ENCODE data around the gene RIMS1.

The RIMS1 gene, protein sequence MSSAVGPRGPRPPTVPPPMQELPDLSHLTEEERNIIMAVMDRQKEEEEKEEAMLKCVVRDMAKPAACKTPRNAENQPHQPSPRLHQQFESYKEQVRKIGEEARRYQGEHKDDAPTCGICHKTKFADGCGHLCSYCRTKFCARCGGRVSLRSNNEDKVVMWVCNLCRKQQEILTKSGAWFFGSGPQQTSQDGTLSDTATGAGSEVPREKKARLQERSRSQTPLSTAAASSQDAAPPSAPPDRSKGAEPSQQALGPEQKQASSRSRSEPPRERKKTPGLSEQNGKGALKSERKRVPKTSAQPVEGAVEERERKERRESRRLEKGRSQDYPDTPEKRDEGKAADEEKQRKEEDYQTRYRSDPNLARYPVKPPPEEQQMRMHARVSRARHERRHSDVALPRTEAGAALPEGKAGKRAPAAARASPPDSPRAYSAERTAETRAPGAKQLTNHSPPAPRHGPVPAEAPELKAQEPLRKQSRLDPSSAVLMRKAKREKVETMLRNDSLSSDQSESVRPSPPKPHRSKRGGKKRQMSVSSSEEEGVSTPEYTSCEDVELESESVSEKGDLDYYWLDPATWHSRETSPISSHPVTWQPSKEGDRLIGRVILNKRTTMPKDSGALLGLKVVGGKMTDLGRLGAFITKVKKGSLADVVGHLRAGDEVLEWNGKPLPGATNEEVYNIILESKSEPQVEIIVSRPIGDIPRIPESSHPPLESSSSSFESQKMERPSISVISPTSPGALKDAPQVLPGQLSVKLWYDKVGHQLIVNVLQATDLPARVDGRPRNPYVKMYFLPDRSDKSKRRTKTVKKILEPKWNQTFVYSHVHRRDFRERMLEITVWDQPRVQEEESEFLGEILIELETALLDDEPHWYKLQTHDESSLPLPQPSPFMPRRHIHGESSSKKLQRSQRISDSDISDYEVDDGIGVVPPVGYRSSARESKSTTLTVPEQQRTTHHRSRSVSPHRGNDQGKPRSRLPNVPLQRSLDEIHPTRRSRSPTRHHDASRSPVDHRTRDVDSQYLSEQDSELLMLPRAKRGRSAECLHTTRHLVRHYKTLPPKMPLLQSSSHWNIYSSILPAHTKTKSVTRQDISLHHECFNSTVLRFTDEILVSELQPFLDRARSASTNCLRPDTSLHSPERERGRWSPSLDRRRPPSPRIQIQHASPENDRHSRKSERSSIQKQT (N-terminal part only)

DNA sequence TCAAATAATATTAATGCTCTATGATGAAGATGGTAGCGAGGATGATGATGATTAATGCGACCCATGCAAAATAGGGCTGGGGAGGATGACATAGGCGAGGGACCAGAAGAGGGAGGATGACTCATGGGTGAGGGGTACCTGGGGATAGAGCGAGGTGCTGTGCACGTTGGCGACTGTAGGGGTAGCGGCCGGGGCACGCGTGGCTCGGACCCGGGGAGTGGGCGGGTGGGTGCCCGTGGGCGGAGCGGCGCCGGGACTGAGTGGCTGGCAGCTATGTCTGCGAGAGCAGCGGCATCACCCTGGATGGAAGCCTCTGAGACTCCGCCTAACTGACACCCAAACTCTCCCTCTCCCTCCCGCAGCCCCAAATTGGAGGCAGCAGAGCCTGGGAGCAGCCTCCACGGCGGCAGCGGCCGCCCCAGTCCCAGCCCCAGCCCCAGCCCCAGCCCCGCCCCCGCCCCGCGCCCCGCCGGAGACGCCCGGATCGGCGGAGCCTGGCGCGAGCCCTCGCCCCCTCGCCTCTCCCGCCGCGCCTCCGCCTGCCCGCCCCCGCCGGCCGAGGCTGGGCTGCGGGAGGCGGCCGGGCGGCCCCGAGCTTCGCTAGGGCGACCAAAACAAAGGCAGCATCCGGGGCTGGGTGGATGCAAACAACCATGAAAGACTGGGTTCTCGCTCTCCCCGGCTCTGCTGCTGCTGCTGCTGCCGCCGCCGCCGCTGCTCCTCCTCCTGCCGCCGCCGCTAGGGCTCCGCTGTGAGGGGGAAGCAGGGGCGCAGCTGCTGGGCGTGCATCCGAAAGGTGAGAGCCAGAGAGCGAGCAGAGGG, at the start of gene RIMS1:
TSS of gene RIMS1 (plus strand) at position 367 of the 822 bp plus-strand sequence. CDS start 474 bp downstream, outside the sequence.
- DNase-seq (ENCODE audit: low spot score) = peak; percentile 81

DNA sequence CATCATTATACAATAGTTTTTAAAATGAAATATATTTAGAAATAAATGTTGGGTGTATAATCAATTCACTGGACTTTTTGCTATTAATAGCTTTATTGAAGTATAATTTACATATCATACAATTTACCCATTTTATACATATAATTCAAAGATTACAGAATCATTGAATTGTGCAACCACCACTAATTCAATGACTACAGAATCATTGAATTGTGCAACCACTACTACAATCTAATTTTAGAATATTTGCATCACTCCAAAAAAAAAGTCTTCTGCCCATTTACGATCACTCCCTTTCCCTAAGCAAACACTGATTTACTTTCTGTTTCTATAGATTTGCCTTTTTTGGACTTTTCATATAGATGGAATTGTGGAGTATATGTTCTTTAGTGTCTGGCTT, 35.1 kb upstream of the RIMS1 start:
- DNase-seq (ENCODE audit: low spot score) = no peak

DNA sequence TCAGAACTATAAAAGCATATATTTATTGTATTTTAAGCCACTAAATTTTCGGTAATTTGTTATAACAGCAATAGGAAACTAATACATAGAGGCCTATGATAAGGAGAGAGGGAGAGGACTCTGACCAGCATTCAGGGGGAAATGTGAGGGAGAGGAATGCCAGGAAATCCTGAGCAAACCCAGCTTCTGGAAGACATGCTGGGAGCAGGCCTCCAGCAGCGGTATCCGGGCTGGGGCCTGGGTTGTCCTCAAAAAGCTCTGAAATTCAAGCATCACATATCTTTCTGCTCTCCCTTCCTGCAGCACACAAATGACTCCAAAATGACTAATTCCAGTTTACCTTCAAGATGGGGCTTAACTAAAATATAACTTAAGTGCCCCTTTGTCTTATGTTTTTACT, 33.4 kb upstream of the RIMS1 start:
- no peak for DNase-seq (ENCODE audit: low spot score)

DNA sequence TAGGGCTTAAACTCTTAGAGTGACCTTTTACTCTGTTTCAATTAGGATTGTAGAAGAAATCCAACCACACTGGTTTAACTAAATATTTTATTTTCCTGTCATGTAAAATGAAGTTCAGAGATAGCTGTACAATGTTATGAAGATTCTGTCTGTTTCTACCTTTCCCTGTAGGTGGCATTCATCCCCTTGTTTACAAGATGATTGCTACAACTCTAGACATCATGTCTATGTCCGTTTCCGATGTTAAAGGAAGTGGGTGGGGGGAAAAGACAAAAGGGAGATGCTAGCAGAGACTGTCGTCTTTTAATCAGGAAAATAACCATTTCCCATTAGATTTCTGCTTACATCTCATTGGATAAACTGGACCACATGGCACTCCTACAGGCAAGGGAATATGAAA, 30.9 kb upstream of the RIMS1 start:
- no peak for DNase-seq (ENCODE audit: low spot score)

DNA sequence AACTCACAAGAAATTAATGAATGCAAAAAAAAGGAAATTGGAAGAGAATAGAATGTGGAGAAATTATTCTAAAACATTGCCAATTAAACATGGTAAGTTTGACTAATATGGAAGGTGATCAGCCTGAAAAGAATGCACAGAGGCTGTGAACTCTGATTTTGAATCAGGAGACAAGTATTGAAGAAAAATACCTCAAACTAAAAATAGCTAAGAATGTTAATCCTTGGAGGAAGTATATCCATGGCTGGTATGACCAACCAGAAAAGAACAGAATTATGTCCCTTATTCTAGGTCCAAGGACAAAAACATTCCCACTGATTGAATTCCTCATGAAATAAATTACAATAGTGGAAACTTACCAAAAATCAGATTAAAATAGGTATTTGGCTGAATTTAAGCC, 7.3 kb upstream of the RIMS1 start:
- no peak for DNase-seq (ENCODE audit: low spot score)

DNA sequence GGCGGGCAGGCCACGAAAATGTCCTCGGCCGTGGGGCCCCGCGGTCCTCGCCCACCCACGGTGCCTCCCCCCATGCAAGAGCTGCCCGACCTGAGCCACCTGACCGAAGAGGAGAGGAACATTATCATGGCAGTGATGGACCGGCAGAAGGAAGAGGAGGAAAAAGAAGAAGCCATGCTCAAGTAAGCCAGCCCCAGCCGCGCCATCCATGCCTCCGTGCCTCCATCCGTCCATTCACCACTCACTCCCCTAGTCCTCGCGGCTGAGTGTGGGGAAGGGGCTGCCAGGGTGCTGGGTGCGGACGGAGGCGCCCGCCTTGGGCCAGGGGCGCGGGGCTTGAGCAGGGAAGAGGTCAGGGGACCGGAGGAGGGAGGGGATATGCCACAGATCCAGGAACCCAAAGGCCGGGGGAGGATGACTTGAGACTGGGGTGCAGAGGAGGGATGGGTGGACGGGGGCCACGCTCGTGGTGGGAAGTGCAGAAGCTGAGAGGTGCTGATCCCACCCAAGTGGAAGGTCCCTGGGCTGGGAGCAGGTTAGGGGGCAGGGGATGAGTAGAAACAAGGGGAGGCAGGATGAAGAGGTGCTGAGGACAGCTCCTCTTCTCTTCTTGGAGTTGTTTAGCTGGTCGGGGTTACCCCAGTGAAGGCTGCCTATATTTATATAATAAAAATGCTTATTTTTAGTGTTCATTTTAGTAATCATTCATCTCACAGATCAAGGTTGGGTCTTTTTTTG, 825 bp downstream of the RIMS1 start:
- peak; percentile 41 for DNase-seq (ENCODE audit: low spot score)

DNA sequence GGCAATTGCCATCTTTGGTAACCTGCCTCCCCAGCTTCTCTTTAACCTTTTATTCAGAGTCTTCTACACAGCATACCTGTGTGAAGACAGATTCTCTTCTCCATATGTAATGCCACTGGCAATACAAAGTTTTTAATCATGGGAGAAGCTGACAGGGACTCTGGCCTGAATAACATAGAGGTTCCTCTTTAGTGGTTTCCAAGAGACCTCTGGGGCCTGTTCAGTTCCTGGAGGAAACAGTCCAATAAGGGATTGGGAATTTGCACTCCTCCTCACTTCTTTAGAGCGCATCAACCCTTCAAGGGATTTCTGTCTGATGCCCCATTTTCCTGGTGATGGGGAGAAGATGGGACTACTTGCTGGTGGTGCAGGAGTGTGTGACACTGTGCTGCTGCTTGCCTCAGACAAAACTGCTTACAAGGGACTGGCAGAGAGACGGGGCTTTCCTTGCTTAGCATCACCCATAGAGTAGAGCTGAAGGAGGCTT, 1.4 kb downstream of the RIMS1 start:
- DNase-seq (ENCODE audit: low spot score) = no peak

DNA sequence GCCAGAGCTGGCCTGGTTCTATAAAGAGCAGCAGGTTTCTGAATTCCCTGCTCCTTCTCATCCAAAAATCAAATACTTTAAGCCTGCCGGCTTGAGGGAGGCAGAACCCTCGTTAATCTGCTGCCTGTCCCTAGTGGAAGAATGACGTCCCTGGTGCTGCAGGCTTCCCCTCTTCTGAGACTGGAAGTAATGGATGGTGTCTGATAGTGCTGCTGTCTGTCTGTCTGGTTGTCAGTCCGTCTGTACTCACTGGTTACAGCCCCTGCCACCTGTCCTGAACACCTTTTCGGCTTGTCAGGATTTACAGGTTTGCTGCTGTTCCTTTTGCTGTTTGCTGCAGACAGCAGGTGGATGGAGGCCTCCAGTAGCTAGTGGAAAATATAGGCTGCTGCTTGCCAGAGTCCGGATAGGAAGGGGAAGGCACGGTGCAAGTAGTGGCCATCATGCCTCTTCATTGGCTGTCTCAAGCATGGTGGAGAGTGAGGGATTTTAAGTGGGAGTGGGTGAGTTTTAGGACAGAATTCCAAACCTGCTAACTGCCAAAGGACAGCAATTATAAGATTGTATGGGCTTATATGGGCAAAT, 2.5 kb downstream of the RIMS1 start:
- DNase-seq (ENCODE audit: low spot score) = no peak

DNA sequence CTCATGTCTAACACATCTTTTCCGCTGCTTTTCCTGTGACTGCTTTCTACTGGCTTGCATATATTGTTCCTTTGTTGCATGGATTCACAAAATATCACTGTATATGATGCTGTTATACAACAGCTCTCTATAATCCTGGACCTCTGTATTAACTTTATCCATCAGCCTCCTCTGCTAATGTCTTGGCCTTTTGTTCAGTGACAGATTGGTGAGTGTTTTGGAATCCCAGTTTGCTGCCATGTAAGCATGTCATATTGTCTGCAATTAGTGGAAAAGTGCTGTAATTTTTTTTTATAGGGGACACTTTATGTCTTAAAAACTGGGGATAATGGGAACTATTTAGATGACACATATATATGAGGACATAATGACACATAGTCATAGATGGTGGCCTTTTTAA, 3.0 kb downstream of the RIMS1 start:
- DNase-seq (ENCODE audit: low spot score) = no peak

DNA sequence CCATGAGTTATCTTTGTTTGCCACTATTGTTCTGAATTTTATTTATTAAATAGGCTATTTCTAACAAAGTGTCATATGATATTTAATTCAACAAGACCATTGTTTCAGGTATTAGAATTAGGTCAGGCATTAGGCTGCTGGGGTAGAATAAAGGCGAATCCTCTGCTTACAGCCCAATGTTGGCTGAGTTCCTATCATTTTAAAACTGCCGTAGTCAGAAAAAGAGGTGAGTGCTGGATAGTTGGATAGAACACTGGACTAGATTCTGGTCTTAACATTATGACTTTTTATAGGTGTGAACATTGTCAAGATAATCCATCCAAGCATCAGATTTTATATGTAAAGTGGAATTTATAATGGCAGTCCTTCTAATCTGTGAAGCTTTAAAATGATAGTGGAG, 6.3 kb downstream of the RIMS1 start:
- no peak for DNase-seq (ENCODE audit: low spot score)

DNA sequence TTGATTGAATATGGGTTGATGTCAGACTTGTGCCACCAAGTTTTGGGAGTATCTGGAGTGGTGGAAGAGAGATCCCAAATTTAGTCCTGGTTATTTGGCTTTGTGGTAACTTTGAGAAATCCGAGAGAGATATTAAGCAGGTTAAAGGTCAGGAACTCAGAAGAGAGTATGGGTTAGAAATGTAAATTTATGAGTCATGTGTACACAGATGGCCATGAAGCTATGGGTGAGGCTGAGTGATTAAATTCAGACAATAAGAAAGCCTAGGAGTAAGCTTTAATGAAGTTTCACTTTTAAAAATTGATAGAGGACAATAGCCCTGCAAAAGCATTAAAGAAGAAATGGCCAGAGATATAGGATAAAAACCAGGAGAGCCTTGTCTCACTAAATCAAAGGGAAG, 14.3 kb downstream of the RIMS1 start:
- no peak for DNase-seq (ENCODE audit: low spot score)

DNA sequence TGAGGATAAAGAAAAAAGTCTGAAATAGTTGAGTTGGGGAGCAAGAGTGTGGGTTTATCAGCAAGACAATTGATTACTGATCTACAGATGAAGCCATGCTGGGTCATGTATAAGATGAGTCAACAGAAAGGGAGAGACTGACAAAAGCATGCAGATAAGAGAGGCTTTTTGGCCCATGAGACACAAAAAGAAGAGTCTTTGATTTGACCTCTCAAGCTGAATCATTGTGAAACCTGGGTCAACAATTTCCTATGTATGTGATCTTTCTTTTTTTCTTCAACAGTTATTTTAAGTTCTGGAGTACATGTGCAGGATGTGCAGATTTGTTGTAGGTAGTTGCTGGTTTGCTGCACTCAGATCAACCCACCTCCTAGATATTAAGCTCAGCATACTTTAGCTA, 15.9 kb downstream of the RIMS1 start:
- DNase-seq (ENCODE audit: low spot score) = no peak

DNA sequence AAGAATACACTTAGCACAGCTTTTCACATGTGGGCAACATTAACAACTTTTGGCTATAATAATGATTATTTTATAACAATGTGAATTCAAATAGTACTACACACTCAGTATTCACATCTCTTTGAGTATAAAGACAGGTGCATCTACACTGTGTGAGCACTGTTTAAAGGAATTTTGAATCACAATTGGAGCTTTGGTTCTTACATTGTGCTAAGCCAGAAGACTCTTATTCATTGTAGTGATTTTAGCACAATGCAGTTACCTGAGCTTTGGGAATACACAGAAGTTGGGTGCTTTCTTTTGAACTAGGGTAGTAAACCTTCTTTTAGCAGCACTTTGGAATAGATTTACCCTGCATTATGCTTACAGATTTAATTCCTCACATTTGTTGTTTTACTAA, 20.5 kb downstream of the RIMS1 start:
- no peak for DNase-seq (ENCODE audit: low spot score)

DNA sequence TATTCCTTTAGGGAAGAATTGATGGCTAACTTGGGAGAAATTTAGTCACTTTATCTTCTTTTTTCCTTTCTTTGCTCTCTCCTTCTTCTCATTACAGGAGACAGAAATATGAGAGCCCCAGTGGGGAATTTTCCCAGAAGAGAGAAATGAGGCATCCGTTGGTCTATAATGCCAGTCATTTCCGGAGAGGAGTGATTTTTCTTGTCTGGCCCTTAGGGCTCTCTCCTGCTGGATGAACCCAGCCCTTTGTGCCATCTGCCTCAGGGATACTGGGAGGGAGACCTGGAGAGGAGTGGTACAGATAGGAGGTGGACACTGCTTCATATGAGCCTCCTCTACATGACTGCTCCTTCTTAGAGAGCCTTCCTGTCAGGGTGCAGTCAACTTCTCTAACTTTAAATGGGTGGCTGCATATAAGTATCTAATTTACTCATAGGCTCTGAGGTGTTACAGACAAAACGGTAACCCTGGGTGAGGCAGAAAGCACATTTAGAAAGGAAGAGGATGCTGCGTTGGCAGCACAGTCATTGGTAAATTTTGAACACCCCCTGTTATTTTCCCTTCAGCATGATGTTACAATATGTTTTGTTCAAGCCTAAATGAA, 21.9 kb downstream of the RIMS1 start:
- no peak for DNase-seq (ENCODE audit: low spot score)

DNA sequence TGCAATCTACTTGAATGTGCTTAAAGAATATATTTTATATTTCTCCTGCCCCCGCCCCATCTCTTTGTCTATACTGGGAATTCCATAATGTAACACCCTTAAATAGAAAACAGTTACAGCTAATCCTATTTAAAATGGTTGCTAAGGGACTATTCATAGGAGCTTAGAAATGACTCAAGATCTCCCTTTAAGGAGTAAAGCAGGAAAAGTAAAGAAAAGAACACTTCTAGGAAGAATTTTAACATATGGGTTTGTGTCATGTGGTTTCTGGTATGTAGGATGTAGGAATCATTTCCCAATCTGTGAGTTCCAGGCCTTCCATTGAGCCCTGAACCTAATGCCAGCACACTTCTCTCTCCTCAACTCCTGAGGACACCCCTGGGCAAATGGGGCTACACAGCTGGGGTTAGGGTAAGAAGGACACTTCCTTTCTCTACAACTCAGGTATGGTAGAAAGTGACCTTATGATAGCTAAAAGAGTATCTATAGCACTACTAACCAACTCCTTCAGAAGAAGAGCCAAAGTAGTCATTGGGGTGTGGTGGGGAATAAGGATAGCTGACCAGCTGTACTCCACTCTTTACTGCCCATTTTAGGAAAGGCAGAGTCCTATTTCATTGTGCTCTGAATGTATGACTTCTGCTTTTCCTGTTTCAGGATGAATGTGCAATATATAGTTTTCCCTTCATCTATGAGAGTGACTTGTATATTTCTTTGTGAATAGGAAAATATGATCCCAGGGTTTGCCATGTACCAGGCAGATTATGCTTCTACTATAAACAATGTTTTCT, 27.3 kb downstream of the RIMS1 start:
- no peak for DNase-seq (ENCODE audit: low spot score)

DNA sequence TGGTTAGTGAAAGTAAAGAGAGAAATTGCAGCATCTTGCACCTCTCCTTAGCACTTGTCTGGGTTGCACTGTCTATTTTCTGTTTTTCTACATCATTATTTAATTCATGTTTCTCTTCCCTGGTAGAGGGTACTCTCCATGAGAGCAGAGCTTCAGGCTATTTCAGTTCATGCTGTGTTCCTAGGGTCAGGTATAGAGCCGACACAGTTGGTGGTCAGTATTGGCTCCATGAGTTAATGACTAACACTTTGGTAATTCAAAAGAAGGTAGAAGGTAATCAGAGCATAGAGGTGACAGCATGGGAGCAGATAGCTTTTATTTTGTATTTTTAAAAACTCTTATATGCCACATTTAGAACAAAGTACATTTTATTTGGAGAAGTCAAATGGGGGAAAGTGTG, 42.7 kb downstream of the RIMS1 start:
- DNase-seq (ENCODE audit: low spot score) = no peak

DNA sequence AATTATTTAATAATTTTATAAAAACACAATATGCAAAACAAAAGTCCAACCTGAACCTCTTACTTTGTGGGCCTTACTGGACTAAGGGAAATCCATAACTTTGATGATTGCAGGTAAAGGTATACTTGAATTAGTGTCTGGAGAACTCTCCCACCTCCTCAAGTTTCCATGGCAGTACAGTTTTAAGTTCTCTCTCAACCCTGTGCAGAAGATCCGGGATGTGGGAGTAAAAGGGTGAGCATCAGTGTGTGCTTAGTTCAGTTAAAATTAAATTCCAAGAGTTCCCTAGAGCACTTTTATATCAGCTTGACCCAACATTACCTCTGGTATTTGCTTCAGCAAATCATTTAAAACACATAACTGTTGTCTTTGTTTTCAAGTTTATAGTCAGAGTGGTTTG, 47.5 kb downstream of the RIMS1 start:
- no peak for DNase-seq (ENCODE audit: low spot score)

DNA sequence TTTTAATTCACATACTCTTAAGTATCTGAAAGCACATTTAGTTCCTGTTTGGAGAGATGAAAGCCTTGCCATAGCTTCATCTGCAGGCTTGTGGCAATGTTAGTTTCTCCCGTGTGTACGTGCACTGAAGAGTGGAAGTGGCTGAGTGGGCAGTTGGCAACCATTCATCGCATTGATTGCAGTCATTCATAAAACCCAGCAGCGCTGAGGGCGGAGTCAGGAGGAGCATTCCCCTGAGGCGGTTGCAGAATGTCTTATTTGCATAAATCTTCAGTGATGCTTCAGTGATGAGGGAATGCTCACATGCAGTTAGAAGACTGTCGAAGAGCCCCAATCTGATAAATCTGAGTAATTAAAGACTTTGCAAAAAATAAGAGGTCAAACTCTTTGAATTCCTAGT, 79.1 kb downstream of the RIMS1 start:
- DNase-seq (ENCODE audit: low spot score) = no peak

DNA sequence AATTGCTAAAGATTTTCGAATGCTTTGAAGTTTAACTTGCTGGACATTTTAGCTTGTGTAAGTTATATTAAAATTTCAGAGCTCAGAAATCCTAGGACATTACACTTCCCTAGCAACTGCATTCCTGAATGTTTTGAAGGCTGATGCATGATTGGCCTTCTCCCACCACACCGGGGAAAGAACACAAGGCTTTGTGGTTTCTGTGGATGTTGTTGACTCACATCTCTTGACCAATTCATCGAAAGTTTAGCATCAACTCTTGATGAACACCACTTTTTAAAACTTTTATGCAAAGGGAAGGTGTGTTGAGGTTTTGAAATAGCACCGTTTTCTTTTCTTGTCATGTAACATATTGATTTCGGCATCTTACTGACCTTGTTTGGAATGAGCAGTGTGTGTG, 81.1 kb downstream of the RIMS1 start:
- DNase-seq (ENCODE audit: low spot score) = no peak
